SK-N-SH (cell line): Measurements from ENCODE around the gene MBD3L5. TPM values are rescaled to one million over a fixed set of nuclear protein-coding genes. Genes with fewer than 3 reads are reported as not detected.

Source experiments
- CTCF ChIA-PET: fragments of 300-600, 350-600 bp; formaldehyde crosslinking; extraction: SDS; loops from one replicate; lab custom pipeline; 2021; lab: Yijun Ruan, JAX
- POLR2A ChIA-PET: fragments of 350-600 bp; sonication (Branson Sonifier 250); formaldehyde crosslinking; extraction: SDS; loops from one replicate; lab custom pipeline; 2020; ENCODE audit warnings: antibody characterized with exemption, inconsistent platforms; lab: Yijun Ruan, JAX
- DNase-seq: peaks from one replicate; pipeline ENCODE4 v3.0.0; 2012
- H2AFZ ChIP-seq: fragments of 200-600 bp; sonication (generic); 2 replicates; pipeline ENCODE4 v1.8.1; 2016; ENCODE audit warnings: antibody characterized with exemption, mild to moderate bottlenecking, low read depth
- H3F3A ChIP-seq: fragments of 200-600 bp; sonication (generic); replicated peaks from 2 replicates; pipeline ENCODE3; 2016; ENCODE audit warnings: antibody characterized with exemption, mild to moderate bottlenecking; ENCODE audit not compliant: insufficient read depth
- H3K27ac ChIP-seq, 2 experiments: fragments of 200-500 bp in 1 of 2; fragments of 200-600 bp in 1 of 2; sonication (Bioruptor generic) in 1 of 2; sonication (generic), shearing (Covaris generic) in 1 of 2; 2 replicates each; pipeline versions ENCODE4 v1.5.1 to v1.6.1; 2014 to 2016; ENCODE audit warnings: low read depth in 2 of 2, inconsistent platforms in 1 of 2, low read length in 1 of 2, mild to moderate bottlenecking in 1 of 2, mixed read lengths in 1 of 2
- H3K27me3 ChIP-seq: fragments of 200-600 bp; sonication (generic), shearing (Covaris generic); 2 replicates; pipeline ENCODE4 v1.6.1; 2016; ENCODE audit warnings: mixed run types; ENCODE audit not compliant: insufficient read depth
- H3K36me3 ChIP-seq, 2 experiments: fragments of 200-500 bp in 1 of 2; fragments of 200-600 bp in 1 of 2; sonication (Bioruptor generic) in 1 of 2; sonication (generic) in 1 of 2; replicated peaks in 1 of 2; 2 replicates each; pipeline versions ENCODE3 to v1.5.1; 2014 to 2016; ENCODE audit warnings: low read length in 1 of 2, mild to moderate bottlenecking in 1 of 2; ENCODE audit not compliant: insufficient read depth in 2 of 2, control insufficient read depth in 1 of 2
- H3K4me1 ChIP-seq, 2 experiments: fragments of 200-500 bp in 1 of 2; fragments of 200-600 bp in 1 of 2; sonication (Bioruptor generic) in 1 of 2; sonication (generic), shearing (Covaris generic) in 1 of 2; 2 replicates each; pipeline versions ENCODE4 v1.5.1 to v1.6.1; 2014 to 2016; ENCODE audit warnings: low read depth in 1 of 2, low read length in 1 of 2, mixed run types in 1 of 2; ENCODE audit not compliant: insufficient read depth in 2 of 2, control insufficient read depth in 1 of 2
- H3K4me2 ChIP-seq: fragments of 200-600 bp; sonication (generic), shearing (Covaris generic); 2 replicates; pipeline ENCODE4 v1.6.1; 2017; ENCODE audit warnings: mixed run types
- H3K4me3 ChIP-seq, 2 experiments: fragments of 200-500 bp in 1 of 2; fragments of 200-600 bp in 1 of 2; sonication (Bioruptor generic) in 1 of 2; sonication (generic), shearing (Covaris generic) in 1 of 2; 2 replicates each; pipeline versions ENCODE4 v1.5.1 to v1.8.1; 2014 to 2016; ENCODE audit warnings: low read depth in 2 of 2, inconsistent platforms in 1 of 2, low read length in 1 of 2, mild to moderate bottlenecking in 1 of 2, mixed read lengths in 1 of 2, moderate library complexity in 1 of 2
- H3K79me2 ChIP-seq: fragments of 200-600 bp; sonication (generic); 2 replicates; pipeline ENCODE4 v1.8.1; 2017; ENCODE audit warnings: mild to moderate bottlenecking; ENCODE audit not compliant: insufficient read depth
- H3K9ac ChIP-seq: fragments of 200-600 bp; sonication (generic); 2 replicates; pipeline ENCODE4 v1.6.1; 2017; ENCODE audit warnings: mixed run types
- H3K9me2 ChIP-seq: fragments of 200-600 bp; sonication (generic); 2 replicates; pipeline ENCODE4 v1.6.1; 2017; ENCODE audit warnings: mixed run types
- H3K9me3 ChIP-seq: fragments of 200-600 bp; sonication (generic); 2 replicates; pipeline ENCODE4 v1.6.1; 2017; ENCODE audit warnings: mixed run types, mild to moderate bottlenecking, moderate library complexity
- H4K20me1 ChIP-seq: fragments of 200-600 bp; sonication (generic); 2 replicates; pipeline ENCODE4 v1.6.1; 2017; ENCODE audit warnings: mild to moderate bottlenecking, mixed run types; ENCODE audit not compliant: insufficient read depth
- JUND ChIP-seq: IDR thresholded peaks from 2 replicates; pipeline ENCODE4 v1.4.0; 2012
- NFIC ChIP-seq: IDR thresholded peaks from 2 replicates; pipeline ENCODE4 v1.4.0; 2012; ENCODE audit warnings: borderline replicate concordance
- PBX3 ChIP-seq: IDR thresholded peaks from 2 replicates; pipeline ENCODE4; 2012
- RFX5 ChIP-seq: IDR thresholded peaks from 2 replicates; pipeline ENCODE4 v1.6.1; 2012; ENCODE audit warnings: mild to moderate bottlenecking, improper control_type of control experiment, low read length
- RXRA ChIP-seq: IDR thresholded peaks from 2 replicates; pipeline ENCODE4 v1.4.0; 2012; ENCODE audit warnings: low read depth, mild to moderate bottlenecking, borderline replicate concordance
- USF1 ChIP-seq: IDR thresholded peaks from 2 replicates; pipeline ENCODE4 v1.4.0; 2012; ENCODE audit warnings: low read depth, borderline replicate concordance
- WGBS: methylation state at CpG from one replicate; pipeline ENCODE4 v1.1.6; 2017; ENCODE audit warnings: low lambda C conversion rate; 5-methylcytosine and 5-hydroxymethylcytosine counted together
- polyA plus RNA-seq, 3 experiments: library from polyadenylated mRNA; depleted of rRNA; stranded (reverse); fragments of >200 nt; gene quantifications; 2 replicates each; pipeline ENCODE4 v1.2.3, GENCODE V29; 2012
- TF ChIP-seq, protein P1 (sequence below): IDR thresholded peaks from 2 replicates; pipeline ENCODE4 v1.4.0; 2012; ENCODE audit warnings: low read depth, borderline replicate concordance

Gene MBD3L5
- polyA plus RNA-seq, 1 of the 3 experiments (the other 2 are of a cell fraction) = not detected

DNA sequence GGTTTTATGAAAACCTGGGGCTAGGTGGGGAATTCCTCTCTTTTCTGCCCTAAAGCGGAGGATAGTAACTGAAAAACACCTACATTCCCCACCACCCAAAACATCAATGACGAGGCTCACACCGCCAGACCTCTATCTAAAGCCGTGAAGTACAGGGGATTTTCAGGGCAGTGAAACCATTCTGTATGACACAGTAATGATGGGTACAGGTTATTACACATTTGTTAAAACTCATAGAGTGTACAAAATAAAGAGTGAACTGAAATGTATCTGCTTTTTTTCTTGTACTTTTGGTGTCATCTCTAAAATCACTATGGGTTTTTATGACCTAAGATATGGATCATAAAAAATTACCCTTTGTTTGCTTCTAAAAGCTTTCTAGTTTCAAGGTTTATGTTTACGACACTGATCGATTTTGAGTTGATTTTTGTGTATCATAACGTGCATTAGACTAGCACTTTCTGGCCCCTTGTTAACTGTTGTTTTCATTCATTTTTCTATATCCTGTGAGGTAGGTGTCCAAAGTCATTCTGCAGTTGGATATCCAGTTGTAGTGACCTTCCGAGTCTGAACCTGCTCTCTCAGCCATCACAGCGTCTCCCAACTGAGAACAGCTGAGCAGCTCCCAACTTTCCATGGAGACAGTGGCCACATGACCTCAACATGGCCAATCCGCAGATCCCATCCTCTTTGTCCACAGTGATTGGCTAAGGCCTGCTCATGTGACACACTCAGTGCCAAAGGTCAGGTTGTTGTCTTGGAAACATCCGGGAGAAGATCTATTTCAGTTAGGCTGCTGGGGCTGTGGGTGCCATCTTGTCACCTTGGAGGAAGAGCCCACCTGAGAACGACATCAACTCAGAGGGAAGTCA lies 19.4 kb upstream of the MBD3L5 start:
- ChIA-PET POLR2A (no interaction called here), CTCF (no interaction called here)
- H3F3A ChIP-seq = no peaks in the 10 kb centered on the region
- no peak for DNase-seq
- H3K9me3 ChIP-seq = no peaks in the 10 kb centered on the region
- no peaks in the 10 kb centered on the region for H3K79me2 ChIP-seq
- H3K4me1 ChIP-seq = no peaks in the 10 kb centered on the region
- no peak overlapping the region for H3K4me3 ChIP-seq
- H3K9me2 ChIP-seq = no peaks in the 10 kb centered on the region
- no peak overlapping the region for H3K27ac ChIP-seq
- H3K4me2 ChIP-seq = no peak overlapping the region
- H3K36me3 ChIP-seq = no peaks in the 10 kb centered on the region
- no peak overlapping the region for H3K9ac ChIP-seq
- H2AFZ ChIP-seq = no peak overlapping the region
- no peaks in the 10 kb centered on the region for H4K20me1 ChIP-seq
- WGBS = 16% methylated on average over 11 of the region's 12 CpGs
- TF ChIP-seq USF1 (peak; percentile 27; the same call in 1 of the 2 replicates), RFX5 (no peak)
- peaks cover 22% of the 10 kb centered on the region; the same call in 1 of the 2 replicates for H3K27me3 ChIP-seq

- no peak overlapping the region for H3K9ac ChIP-seq
- no peaks in the 10 kb centered on the region for H3K36me3 ChIP-seq
- TF ChIP-seq NFIC (0 out of 2 replicates have a peak, but pooled peaks have one; percentile 30), JUND (0 out of 2 replicates have a peak, but pooled peaks have one; percentile 12), RXRA (no peak), PBX3 (peak; percentile 64)
- TF ChIP-seq, protein P1, sequence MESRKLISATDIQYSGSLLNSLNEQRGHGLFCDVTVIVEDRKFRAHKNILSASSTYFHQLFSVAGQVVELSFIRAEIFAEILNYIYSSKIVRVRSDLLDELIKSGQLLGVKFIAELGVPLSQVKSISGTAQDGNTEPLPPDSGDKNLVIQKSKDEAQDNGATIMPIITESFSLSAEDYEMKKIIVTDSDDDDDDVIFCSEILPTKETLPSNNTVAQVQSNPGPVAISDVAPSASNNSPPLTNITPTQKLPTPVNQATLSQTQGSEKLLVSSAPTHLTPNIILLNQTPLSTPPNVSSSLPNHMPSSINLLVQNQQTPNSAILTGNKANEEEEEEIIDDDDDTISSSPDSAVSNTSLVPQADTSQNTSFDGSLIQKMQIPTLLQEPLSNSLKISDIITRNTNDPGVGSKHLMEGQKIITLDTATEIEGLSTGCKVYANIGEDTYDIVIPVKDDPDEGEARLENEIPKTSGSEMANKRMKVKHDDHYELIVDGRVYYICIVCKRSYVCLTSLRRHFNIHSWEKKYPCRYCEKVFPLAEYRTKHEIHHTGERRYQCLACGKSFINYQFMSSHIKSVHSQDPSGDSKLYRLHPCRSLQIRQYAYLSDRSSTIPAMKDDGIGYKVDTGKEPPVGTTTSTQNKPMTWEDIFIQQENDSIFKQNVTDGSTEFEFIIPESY = no peak
- TF ChIP-seq, all 33 proteins: peak for 3
- H3K4me3 ChIP-seq = no peak overlapping the region
- ChIA-PET CTCF (no interaction called here), POLR2A (no interaction called here)
- H3K27ac ChIP-seq = no peak overlapping the region
- H3K27me3 ChIP-seq = peaks cover 25% of the 10 kb centered on the region; the same call in 1 of the 2 replicates
- H3K79me2 ChIP-seq = no peaks in the 10 kb centered on the region
- no peak overlapping the region for H3K4me2 ChIP-seq
- no peaks in the 10 kb centered on the region for H3K9me2 ChIP-seq
- DNase-seq = no peak
- H3K4me1 ChIP-seq = no peaks in the 10 kb centered on the region
- no peaks in the 10 kb centered on the region for H3F3A ChIP-seq
- H3K9me3 ChIP-seq = no peaks in the 10 kb centered on the region
- no peak overlapping the region for H2AFZ ChIP-seq
- H4K20me1 ChIP-seq = no peaks in the 10 kb centered on the region
- WGBS = 6% methylated on average over 4 of the region's 4 CpGs
Observed at GRCh38 chr19:7013678-7014077, 16.7 kb upstream of the MBD3L5 start.
